Heart left ventricle (tissue), 13 donors: ENCODE data around the gene SOCS4.

Experiments
- CTCF ChIP-seq, 12 donors: fragments of 200-600 bp; sonication (generic) in 4 of 12; IDR thresholded peaks; one replicate each; pipeline versions ENCODE4 v1.5.0 to v1.8.0; 2018 to 2022; ENCODE audit warnings: antibody characterized with exemption in 12 of 12, mild to moderate bottlenecking in 5 of 12
- POLR2A ChIP-seq, 2 donors: fragments of 450-650 bp; IDR thresholded peaks; one replicate each; pipeline ENCODE4 v1.6.1; 2017; ENCODE audit warnings: antibody characterized with exemption in 2 of 2, mild to moderate bottlenecking in 2 of 2, moderate library complexity in 2 of 2
- donor health status: ischemic (EF 13 %, LVEDD 7.1; RV severe dilation, severe dysfunction).
- donor health status: DM: no; HTN: yes; CAD: no.
- donor health status: DM: no; HTN: no; CAD: no.
- donor health status: ischemic (EF 25% LVEDD 6.9; RV normal size, moderate dysfunction).
- donor health status: ischemic (EF 25% LVEDD 5.7; RV mildly dilated, moderate dysfunction).
- donor health status: ischemic (EF 35%, LVEDD 5.7; RV mildly dilated, moderate dysfunction).
- donor health status: nonischemic (EF 11% LVEDD 7.7; RV severe dilation, severe dysfunction).
- donor health status: DM: yes; HTN: yes; CAD: no.
- donor health status: PGD.
- donor health status: ischemic (EF 29% LVEDD 5.4; RV normal size, mild dysfunction).
- donor health status: nonischemic (EF 23%, LVEDD 6.1; RV moderate dilation, normal function).

GRCh38 chr14:55086938-55087337 lies 59.9 kb downstream of the SOCS4 start:
- TF ChIP-seq CTCF (IDR thresholded peaks at IDR 0.05) (no peak), POLR2A (IDR thresholded peaks at IDR 0.05) (no peak)
